ENCODE results near the gene JAK2.

DNA sequence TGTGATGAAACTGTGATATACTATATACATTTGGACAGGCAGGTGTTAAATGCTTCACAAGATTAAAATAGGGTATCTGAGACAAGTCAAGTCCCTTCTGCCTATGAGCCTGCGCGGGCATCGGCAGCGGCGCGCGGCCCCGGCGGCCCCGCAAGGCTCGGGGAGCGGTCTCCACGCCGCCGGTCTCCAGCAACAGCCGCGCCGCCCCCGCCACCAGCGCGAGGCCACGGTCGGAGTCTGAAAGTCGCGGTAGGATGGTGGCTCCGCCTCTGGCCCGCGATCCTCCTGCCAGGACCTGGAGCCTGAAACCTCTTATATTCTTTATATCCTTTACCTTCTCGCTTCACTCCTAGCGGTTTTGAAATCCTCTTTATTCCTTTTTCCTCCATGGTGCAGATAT lies 100.9 kb downstream of the JAK2 start:
- TF ChIP-seq CTCF (IDR thresholded peaks at IDR 0.05), result no peak
- no peak for TF ChIP-seq POLR2A (IDR thresholded peaks at IDR 0.05)
